Chondrocyte (in vitro differentiated cells): Measurements from ENCODE around the gene ARSI. TPM values are rescaled to one million over a fixed set of nuclear protein-coding genes. Genes with fewer than 3 reads are reported as not detected.

Source experiments
- DNase-seq: peaks from one replicate; pipeline ENCODE4 v3.0.0; 2021; ENCODE audit warnings: mixed read lengths, low spot score
- H3K27ac Mint-ChIP-seq: one replicate; pipeline ENCODE4 v1.8.0; 2021; ENCODE audit warnings: mild to moderate bottlenecking, moderate library complexity, mixed read lengths; ENCODE audit not compliant: unreplicated experiment
- H3K27me3 Mint-ChIP-seq: 2 replicates; pipeline ENCODE4 v1.8.0; 2021; ENCODE audit warnings: low read depth, mixed read lengths
- H3K36me3 Mint-ChIP-seq: 2 replicates; pipeline ENCODE4 v1.8.0; 2021; ENCODE audit warnings: low read depth, mixed read lengths
- H3K4me1 Mint-ChIP-seq: 2 replicates; pipeline ENCODE4 v1.8.0; 2021; ENCODE audit warnings: low read depth, mild to moderate bottlenecking, mixed read lengths
- H3K4me3 Mint-ChIP-seq: one replicate; pipeline ENCODE4 v1.8.0; 2021; ENCODE audit warnings: mild to moderate bottlenecking, moderate library complexity, mixed read lengths; ENCODE audit not compliant: unreplicated experiment
- H3K9me3 Mint-ChIP-seq: 2 replicates; pipeline ENCODE4 v1.8.0; 2021; ENCODE audit warnings: low read depth, mixed read lengths
- total RNA-seq: library from RNA; stranded (reverse); gene quantifications from 3 replicates; pipeline ENCODE4 v1.2.1, GENCODE V29; 2021
- TF ChIP-seq, protein P1 (sequence below): fragments of 200-600 bp; sonication (generic); IDR thresholded peaks from 2 replicates; pipeline ENCODE4 v1.5.0; 2021; ENCODE audit warnings: antibody characterized with exemption, mild to moderate bottlenecking, moderate library complexity

The ARSI gene
- total RNA-seq, 1 donor from 2014 or later = 2.4 TPM

DNA sequence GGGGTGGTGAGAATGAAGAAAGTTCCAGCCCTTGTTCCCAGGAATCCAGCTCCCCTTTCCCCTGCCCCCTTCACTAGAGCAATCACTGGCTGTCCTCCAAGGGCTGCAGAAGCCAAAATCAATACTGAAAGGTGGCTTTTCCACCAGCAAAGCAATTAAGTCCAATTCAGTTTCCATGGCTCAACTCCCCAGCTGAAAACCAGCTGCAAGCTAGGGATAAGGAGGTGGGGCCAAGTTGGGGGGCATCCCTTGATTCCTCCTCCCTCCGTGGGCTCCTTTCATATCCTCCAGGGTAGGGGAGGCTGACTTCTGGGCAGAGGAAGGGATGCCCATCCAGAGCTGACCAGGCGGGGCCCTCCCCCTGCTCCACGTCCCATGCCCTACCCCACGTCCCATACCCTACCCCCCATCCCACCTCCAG, 35.8 kb downstream of the ARSI start:
- TF ChIP-seq, protein P1, sequence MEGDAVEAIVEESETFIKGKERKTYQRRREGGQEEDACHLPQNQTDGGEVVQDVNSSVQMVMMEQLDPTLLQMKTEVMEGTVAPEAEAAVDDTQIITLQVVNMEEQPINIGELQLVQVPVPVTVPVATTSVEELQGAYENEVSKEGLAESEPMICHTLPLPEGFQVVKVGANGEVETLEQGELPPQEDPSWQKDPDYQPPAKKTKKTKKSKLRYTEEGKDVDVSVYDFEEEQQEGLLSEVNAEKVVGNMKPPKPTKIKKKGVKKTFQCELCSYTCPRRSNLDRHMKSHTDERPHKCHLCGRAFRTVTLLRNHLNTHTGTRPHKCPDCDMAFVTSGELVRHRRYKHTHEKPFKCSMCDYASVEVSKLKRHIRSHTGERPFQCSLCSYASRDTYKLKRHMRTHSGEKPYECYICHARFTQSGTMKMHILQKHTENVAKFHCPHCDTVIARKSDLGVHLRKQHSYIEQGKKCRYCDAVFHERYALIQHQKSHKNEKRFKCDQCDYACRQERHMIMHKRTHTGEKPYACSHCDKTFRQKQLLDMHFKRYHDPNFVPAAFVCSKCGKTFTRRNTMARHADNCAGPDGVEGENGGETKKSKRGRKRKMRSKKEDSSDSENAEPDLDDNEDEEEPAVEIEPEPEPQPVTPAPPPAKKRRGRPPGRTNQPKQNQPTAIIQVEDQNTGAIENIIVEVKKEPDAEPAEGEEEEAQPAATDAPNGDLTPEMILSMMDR = no peak
- no peak overlapping the region for H3K4me3 Mint-ChIP-seq
- H3K36me3 Mint-ChIP-seq = no peaks in the 10 kb centered on the region
- no peaks in the 10 kb centered on the region for H3K27me3 Mint-ChIP-seq
- H3K27ac Mint-ChIP-seq = no peak overlapping the region
- peaks cover 29% of the 10 kb centered on the region for H3K4me1 Mint-ChIP-seq
- no peaks in the 10 kb centered on the region for H3K9me3 Mint-ChIP-seq
- DNase-seq = no peak

DNA sequence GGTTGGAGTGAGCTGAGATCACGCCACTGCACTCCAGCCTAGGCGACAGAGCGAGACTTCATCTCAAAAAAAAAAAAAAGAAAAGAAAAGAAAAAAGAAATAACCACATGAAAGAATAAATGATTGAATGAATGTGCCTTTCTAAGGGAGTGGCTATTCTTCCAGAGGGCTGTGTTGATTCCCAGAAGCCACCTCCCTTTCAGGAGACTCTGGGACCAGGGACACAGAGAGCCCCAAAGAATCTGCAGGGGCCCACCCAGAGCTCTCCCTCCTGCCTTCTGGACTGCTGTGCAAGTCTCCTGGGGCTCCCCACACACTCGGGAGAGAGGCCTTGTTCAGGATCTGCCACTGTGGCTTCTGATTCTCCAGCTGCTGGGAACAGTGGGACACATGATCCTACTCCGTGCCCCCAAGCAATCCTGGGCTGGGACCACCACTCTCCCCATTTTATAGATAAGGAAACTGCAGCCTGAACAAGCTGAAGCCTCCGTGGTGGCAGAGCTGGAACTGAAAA, 36.8 kb downstream of the ARSI start:
- H3K27ac Mint-ChIP-seq = no peak overlapping the region
- DNase-seq = no peak
- no peak overlapping the region for H3K4me3 Mint-ChIP-seq
- TF ChIP-seq, protein P1 = no peak
- no peaks in the 10 kb centered on the region for H3K9me3 Mint-ChIP-seq
- H3K36me3 Mint-ChIP-seq = no peaks in the 10 kb centered on the region
- H3K27me3 Mint-ChIP-seq = no peaks in the 10 kb centered on the region
- peaks cover 29% of the 10 kb centered on the region for H3K4me1 Mint-ChIP-seq

DNA sequence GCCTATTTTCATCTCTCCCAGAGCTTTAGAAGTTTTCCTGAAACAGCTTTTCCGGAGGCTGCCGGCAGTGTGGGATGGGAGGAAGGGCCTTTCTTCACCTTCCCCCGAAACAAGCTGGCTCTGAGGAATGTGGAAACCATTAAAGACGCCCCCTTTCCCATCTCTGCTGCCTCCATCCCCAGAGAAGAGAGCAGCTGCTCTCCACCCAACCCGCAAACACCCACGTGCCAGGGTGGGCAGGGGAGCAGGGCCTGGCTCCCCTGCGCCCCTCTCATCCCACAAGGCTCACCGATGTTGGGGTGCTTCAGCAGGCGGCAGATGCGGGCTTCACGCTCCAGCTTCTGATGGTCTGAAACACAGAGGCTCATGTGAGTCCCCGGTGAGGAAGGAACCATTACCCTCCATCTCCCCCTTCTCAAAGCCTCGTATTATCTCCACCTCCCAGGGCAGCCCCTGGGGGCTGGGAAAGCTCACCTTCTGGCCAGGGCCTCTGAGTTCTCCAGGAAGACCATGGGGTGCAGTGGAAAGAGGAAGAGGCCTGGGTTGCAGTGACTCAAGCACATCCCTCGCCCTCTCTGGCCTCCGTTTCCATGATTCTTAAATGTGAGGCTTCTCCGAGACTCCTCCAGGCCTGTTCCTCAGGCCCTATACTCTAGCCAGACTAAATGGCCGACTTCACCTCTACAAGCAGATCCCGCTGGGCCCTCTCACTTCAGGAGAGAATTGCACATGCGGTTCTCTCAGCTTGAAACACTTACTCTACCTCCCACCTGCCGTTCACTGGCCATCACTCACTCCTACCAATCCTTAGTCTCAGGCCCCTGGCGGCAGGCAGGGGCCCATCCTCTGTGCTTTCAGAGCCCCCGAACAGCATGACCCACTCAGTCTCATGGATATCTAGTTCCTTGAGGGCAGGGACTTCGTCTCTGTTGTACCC, 37.8 kb downstream of the ARSI start:
- DNase-seq = no peak
- Mint-ChIP-seq H3K27ac (no peak overlapping the region), H3K4me3 (no peak overlapping the region), H3K36me3 (no peaks in the 10 kb centered on the region), H3K9me3 (no peaks in the 10 kb centered on the region), H3K4me1 (peaks cover 25% of the 10 kb centered on the region), H3K27me3 (no peaks in the 10 kb centered on the region)
- TF ChIP-seq, protein P1 = no peak

- no peak for DNase-seq
- TF ChIP-seq, protein P1 = no peak
- peaks cover 25% of the 10 kb centered on the region for H3K4me1 Mint-ChIP-seq
- no peaks in the 10 kb centered on the region for H3K36me3 Mint-ChIP-seq
- no peaks in the 10 kb centered on the region for H3K27me3 Mint-ChIP-seq
- H3K27ac Mint-ChIP-seq = no peak overlapping the region
- H3K4me3 Mint-ChIP-seq = no peak overlapping the region
- H3K9me3 Mint-ChIP-seq = no peaks in the 10 kb centered on the region
These were observed 38.7 kb downstream of the ARSI start for GRCh38 chr5:150263801-150264621.

GRCh38 chr5:150263375-150263775, 39.3 kb downstream of the ARSI start:
- no peaks in the 10 kb centered on the region for H3K36me3 Mint-ChIP-seq
- H3K27ac Mint-ChIP-seq = no peak overlapping the region
- peaks cover 25% of the 10 kb centered on the region for H3K4me1 Mint-ChIP-seq
- no peaks in the 10 kb centered on the region for H3K9me3 Mint-ChIP-seq
- no peak overlapping the region for H3K4me3 Mint-ChIP-seq
- no peak for DNase-seq
- TF ChIP-seq, protein P1 = no peak
- no peaks in the 10 kb centered on the region for H3K27me3 Mint-ChIP-seq
